ENCODE results near the gene ACP6.

- TF ChIP-seq CTCF (IDR thresholded peaks at IDR 0.05), result no peak
- no peak for TF ChIP-seq POLR2A (IDR thresholded peaks at IDR 0.05)
Observed at GRCh38 chr1:147618771-147619170, 51.6 kb downstream of the ACP6 start.
